Measurements from ENCODE around the gene INTS2. TPM values are rescaled to one million over a fixed set of nuclear protein-coding genes. Genes with fewer than 3 reads are reported as not detected.
"Not testable (repeated sequence)": the region's sequence is repeated elsewhere in the genome, so short reads cannot be mapped to it uniquely, and the experiment has no call there.

The INTS2 gene
- total RNA-seq, 1 experiment from 2014 or later, result 11.6 TPM

- no peak for DNase-seq (ENCODE audit: low read depth)
Observed at GRCh38 chr17:61822326-61823285, 105.2 kb downstream of the INTS2 start.

- DNase-seq (ENCODE audit: low read depth), result no peak
Observed at GRCh38 chr17:61821655-61822054, 106.1 kb downstream of the INTS2 start.

DNA sequence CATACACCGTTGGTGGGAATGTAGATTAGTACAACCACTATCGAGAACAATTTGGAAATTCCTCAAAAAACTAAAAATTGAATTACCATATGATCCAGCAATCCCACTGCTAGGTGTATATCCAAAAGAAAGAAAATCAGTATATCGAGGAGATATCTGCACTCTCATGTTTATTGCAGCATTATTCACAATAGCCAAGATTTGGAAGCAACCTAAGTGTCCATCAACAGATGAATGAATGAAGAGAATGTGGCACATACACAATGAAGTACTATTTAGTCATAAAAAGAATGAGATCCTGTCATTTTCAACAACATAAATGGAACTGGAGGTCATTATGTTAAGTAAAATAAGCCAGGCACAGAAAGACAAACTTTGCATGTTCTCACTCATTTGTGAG lies 108.5 kb downstream of the INTS2 start:
- DNase-seq (ENCODE audit: low read depth), result not testable (repeated sequence)

- no peak for DNase-seq (ENCODE audit: low read depth)
Observed at GRCh38 chr17:61818225-61818624, 109.6 kb downstream of the INTS2 start.

DNA sequence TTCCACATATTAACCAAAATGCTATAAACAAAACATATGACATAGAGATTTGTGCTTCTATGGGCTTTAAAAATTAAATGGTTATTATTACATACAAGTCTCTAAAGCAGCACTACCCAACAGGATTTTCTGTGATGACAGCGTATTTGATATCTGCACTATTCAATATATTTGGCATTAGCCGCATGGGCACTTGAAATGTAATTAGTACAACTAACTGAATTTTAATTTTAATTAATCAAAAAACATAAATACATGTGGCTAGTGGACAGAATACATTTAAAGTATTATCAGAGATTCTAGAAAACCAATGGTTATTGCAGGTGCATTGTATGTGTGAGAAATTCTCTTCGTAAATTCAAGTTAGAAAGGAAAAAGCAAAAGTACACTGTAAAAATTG lies 110.3 kb downstream of the INTS2 start:
- DNase-seq (ENCODE audit: low read depth), result no peak

GRCh38 chr17:61816538-61816937 lies 111.2 kb downstream of the INTS2 start:
- peak; percentile 10 for DNase-seq (ENCODE audit: low read depth)

DNA sequence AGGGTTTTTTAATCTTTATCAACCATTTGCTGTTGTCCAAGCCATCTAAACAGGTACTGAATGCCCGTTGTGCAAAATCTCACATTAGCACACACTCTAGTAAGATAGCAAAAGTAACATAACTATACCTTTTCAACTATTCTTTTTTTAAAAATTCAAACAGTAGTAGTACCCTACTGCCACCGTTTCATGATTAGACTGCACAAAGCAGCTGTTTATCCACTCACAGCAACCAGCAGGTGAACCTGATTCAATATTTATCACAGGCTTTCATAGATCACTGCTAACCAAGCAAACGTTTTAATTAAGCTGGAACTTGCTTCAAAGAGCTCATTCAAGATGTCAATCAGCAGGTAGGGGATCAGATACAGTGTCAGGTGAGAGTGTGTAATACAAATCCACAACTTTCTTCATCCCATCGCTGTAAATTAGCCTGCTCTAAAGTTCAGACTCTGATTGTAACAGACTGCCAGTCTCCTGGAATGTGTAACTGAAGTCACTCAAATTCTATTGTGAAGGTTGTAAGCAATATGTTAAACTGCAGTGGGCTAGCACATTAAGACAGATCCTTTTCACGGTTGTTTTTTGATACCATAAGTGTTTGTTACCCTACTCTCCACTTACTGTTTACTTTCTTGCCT lies 111.8 kb downstream of the INTS2 start:
- DNase-seq (ENCODE audit: low read depth), result no peak

Small RNA genes within 50 kb of the gene (small RNA-seq; reads per million reads assigned to genes)
- not detected for gene RF00019

Other genes with a start within 250 kb of the INTS2 start
- 8.8 TPM in 2 replicates for gene BRIP1, start 64.5 kb downstream of the INTS2 start, total RNA-seq (2014; rRNA removed; shearing (Covaris generic))
- gene MED13, start 137.3 kb upstream of the INTS2 start, total RNA-seq (2014; rRNA removed; shearing (Covaris generic)), result 16.8 and 23.6 TPM in 2 replicates

Data from HT1080 (cell line).